PC-3 (cell line): ENCODE data around the gene B4GALNT4.
"Not testable (repeated sequence)": the region's sequence is repeated elsewhere in the genome, so short reads cannot be mapped to it uniquely, and the experiment has no call there.

ENCODE experiments used
- CTCF ChIP-seq: fragments of 300-600 bp; sonication (generic); conservative IDR thresholded peaks from 2 replicates; pipeline ENCODE4 v1.5.1; 2017; ENCODE audit warnings: antibody characterized with exemption, low read depth, mild to moderate bottlenecking, low read length
- EZH2 ChIP-seq: fragments of 300-600 bp; sonication (generic); IDR thresholded peaks from one replicate; pipeline ENCODE4 v1.6.1; 2017; ENCODE audit warnings: antibody characterized with exemption, mild to moderate bottlenecking, low read length; ENCODE audit not compliant: unreplicated experiment
- EZH2phosphoT487 ChIP-seq: fragments of 300-600 bp; sonication (generic); IDR thresholded peaks from 2 replicates; pipeline ENCODE4 v1.6.1; 2018; ENCODE audit warnings: mild to moderate bottlenecking, antibody characterized with exemption, low read length, borderline replicate concordance

GRCh38 chr11:319888-320273 lies 49.4 kb upstream of the B4GALNT4 start:
- not testable (repeated sequence) for TF ChIP-seq CTCF, EZH2phosphoT487, EZH2
